Mesenchymal stem cell (in vitro differentiated cells and primary cell): Measurements from ENCODE around the gene ADCY5.

Source experiments
- DNase-seq: peaks from one replicate; pipeline ENCODE4 v3.0.0-alpha.2; 2013
- H2AFZ ChIP-seq: one replicate; pipeline ENCODE4 v1.6.1; 2013; ENCODE audit warnings: low read depth, mild to moderate bottlenecking, control low read depth, inconsistent platforms, low read length, moderate library complexity
- H2AK5ac ChIP-seq: 2 replicates; pipeline ENCODE4 v1.6.1; 2013; ENCODE audit warnings: low read length, moderate library complexity, mild to moderate bottlenecking, inconsistent platforms; ENCODE audit not compliant: severe bottlenecking
- H2BK120ac ChIP-seq: one replicate; pipeline ENCODE4 v1.6.1; 2013; ENCODE audit warnings: low read depth, mild to moderate bottlenecking, inconsistent platforms, low read length, moderate library complexity
- H2BK12ac ChIP-seq, 2 experiments: one replicate each; pipeline ENCODE4 v1.6.1; 2013; ENCODE audit warnings: inconsistent platforms in 2 of 2, low read length in 2 of 2, mild to moderate bottlenecking in 2 of 2, moderate library complexity in 2 of 2, control low read depth in 1 of 2
- H2BK15ac ChIP-seq: one replicate; pipeline ENCODE4 v1.6.1; 2013; ENCODE audit warnings: mild to moderate bottlenecking, low read depth, inconsistent platforms; ENCODE audit not compliant: poor library complexity, severe bottlenecking
- H2BK5ac ChIP-seq: 2 replicates; pipeline ENCODE4 v1.6.1; 2013; ENCODE audit warnings: low read depth, mild to moderate bottlenecking, low read length, control low read depth, inconsistent platforms; ENCODE audit not compliant: poor library complexity, severe bottlenecking
- H3K14ac ChIP-seq, 2 experiments: one replicate each; pipeline ENCODE4 v1.6.1; 2013; ENCODE audit warnings: inconsistent platforms in 2 of 2, low read length in 2 of 2, control low read depth in 1 of 2, mild to moderate bottlenecking in 1 of 2, moderate library complexity in 1 of 2
- H3K18ac ChIP-seq, 2 experiments: one replicate each; pipeline ENCODE4 v1.6.1; 2013; ENCODE audit warnings: inconsistent platforms in 2 of 2, low read length in 2 of 2, control low read depth in 1 of 2, low read depth in 1 of 2, mild to moderate bottlenecking in 1 of 2
- H3K23ac ChIP-seq, 2 experiments: one replicate each; pipeline ENCODE4 v1.6.1; 2013; ENCODE audit warnings: inconsistent platforms in 2 of 2, low read length in 2 of 2, mild to moderate bottlenecking in 2 of 2, moderate library complexity in 2 of 2, control low read depth in 1 of 2
- H3K27ac ChIP-seq: 2 replicates; pipeline ENCODE4 v1.5.1; 2013; ENCODE audit warnings: mild to moderate bottlenecking, moderate library complexity, low read length, control low read depth, inconsistent platforms; ENCODE audit not compliant: poor library complexity, severe bottlenecking
- H3K27me3 ChIP-seq, 2 experiments: 2 replicates each; pipeline versions ENCODE4 v1.6.1 to v1.7.0; 2013; ENCODE audit warnings: low read length in 2 of 2, mild to moderate bottlenecking in 2 of 2, moderate library complexity in 2 of 2, control low read depth in 1 of 2, inconsistent platforms in 1 of 2; ENCODE audit not compliant: control insufficient read depth in 1 of 2, insufficient read depth in 1 of 2
- H3K36me3 ChIP-seq, 2 experiments: 2 replicates each; pipeline versions ENCODE4 v1.6.1 to v1.7.0; 2013; ENCODE audit warnings: low read length in 2 of 2, control low read depth in 1 of 2, inconsistent platforms in 1 of 2, low read depth in 1 of 2, mild to moderate bottlenecking in 1 of 2; ENCODE audit not compliant: insufficient read depth in 2 of 2, control insufficient read depth in 1 of 2
- H3K4ac ChIP-seq, 2 experiments: one replicate each; pipeline ENCODE4 v1.6.1; 2013; ENCODE audit warnings: inconsistent platforms in 2 of 2, low read length in 2 of 2, mild to moderate bottlenecking in 2 of 2, moderate library complexity in 2 of 2, control low read depth in 1 of 2, low read depth in 1 of 2
- H3K4me1 ChIP-seq: 2 replicates; pipeline ENCODE4 v1.6.1; 2013; ENCODE audit warnings: low read depth, low read length, control low read depth; ENCODE audit not compliant: control insufficient read depth, insufficient read depth
- H3K4me2 ChIP-seq: 2 replicates; pipeline ENCODE4 v1.6.1; 2013; ENCODE audit warnings: low read length, mild to moderate bottlenecking, inconsistent platforms; ENCODE audit not compliant: poor library complexity, severe bottlenecking
- H3K4me3 ChIP-seq, 2 experiments: 2 replicates each; pipeline versions ENCODE4 v1.5.1 to v1.7.0; 2013; ENCODE audit warnings: low read length in 2 of 2, mild to moderate bottlenecking in 2 of 2, control low read depth in 1 of 2, low read depth in 1 of 2; ENCODE audit not compliant: insufficient read depth in 1 of 2
- H3K79me1 ChIP-seq: replicated peaks from 2 replicates; pipeline ENCODE4 v1.6.1; 2013; ENCODE audit warnings: mild to moderate bottlenecking, control low read depth, low read length, inconsistent platforms; ENCODE audit not compliant: poor library complexity, severe bottlenecking
- H3K9ac ChIP-seq: 2 replicates; pipeline ENCODE4 v1.7.0; 2013; ENCODE audit warnings: mild to moderate bottlenecking, low read length, moderate library complexity
- H3K9me3 ChIP-seq: 2 replicates; pipeline ENCODE4 v1.7.0; 2013; ENCODE audit warnings: mild to moderate bottlenecking, low read length; ENCODE audit not compliant: control insufficient read depth
- H4K8ac ChIP-seq: one replicate; pipeline ENCODE4 v1.6.1; 2013; ENCODE audit warnings: inconsistent platforms, mild to moderate bottlenecking, low read length, moderate library complexity
- H4K91ac ChIP-seq: one replicate; pipeline ENCODE4 v1.6.1; 2013; ENCODE audit warnings: mild to moderate bottlenecking, low read length, inconsistent platforms
- WGBS: methylation state at CpG from one replicate; pipeline ENCODE4 v1.1.7; 2013; ENCODE audit warnings: mixed read lengths; 5-methylcytosine and 5-hydroxymethylcytosine counted together

The ADCY5 gene

DNA sequence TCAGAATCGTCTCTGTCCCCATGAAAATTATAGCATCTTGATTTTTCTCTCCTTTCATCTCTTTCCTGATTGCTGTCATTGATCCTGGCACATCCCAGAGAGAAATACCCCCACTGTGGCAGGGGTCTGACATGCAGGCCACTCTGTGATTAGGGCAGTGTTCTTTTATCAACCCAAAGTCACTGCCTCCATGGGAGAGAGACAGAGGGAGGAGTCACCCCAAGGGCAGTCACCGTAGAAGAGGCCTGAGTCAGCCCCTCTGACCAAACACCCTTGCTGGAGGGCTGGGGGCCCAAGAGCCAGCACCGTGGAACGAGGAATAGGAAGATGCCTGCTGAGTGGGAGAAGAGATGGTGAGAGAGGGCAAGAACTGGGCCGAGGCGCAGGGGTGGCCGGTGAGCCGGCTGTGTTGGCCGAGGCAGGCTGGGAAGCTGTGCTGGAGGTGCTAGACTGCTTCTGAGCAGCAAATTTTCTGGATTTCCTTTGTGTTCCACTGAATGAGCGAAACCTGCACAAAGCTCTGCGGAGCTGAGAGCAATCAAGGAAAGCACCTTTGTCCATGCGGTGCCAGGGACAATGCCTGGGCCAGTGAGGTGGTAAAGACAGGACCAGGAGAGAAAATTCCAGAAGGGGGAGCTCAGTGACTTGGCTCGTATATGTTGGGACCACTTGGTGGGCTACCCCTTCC is 103.8 kb downstream of the ADCY5 start:
- Histone ChIP-seq H3K4me2 (no peak overlapping the region), H3K27me3 (peaks cover 79 to 87% of the 10 kb centered on the region in 2 experiments), H4K91ac (no peak overlapping the region), H4K8ac (no peak overlapping the region), H3K4ac (no peak overlapping the region), H2AFZ (no peak overlapping the region), H3K27ac (no peak overlapping the region), H2BK15ac (no peak overlapping the region), H2AK5ac (no peak overlapping the region), H3K4me3 (no peak overlapping the region), H3K36me3 (no peaks in the 10 kb centered on the region), H3K9ac (no peak overlapping the region), H3K4me1 (peaks cover 18% of the 10 kb centered on the region), H2BK12ac (no peak overlapping the region), H3K18ac (no peak overlapping the region), H2BK5ac (no peak overlapping the region), H3K14ac (no peak overlapping the region), H3K79me1 (no peaks in the 10 kb centered on the region), H3K9me3 (no peaks in the 10 kb centered on the region), H3K23ac (no peak overlapping the region), H2BK120ac (no peak overlapping the region)
- 67% methylated on average over 13 of the region's 13 CpGs for WGBS
- DNase-seq = peak; percentile 10

DNA sequence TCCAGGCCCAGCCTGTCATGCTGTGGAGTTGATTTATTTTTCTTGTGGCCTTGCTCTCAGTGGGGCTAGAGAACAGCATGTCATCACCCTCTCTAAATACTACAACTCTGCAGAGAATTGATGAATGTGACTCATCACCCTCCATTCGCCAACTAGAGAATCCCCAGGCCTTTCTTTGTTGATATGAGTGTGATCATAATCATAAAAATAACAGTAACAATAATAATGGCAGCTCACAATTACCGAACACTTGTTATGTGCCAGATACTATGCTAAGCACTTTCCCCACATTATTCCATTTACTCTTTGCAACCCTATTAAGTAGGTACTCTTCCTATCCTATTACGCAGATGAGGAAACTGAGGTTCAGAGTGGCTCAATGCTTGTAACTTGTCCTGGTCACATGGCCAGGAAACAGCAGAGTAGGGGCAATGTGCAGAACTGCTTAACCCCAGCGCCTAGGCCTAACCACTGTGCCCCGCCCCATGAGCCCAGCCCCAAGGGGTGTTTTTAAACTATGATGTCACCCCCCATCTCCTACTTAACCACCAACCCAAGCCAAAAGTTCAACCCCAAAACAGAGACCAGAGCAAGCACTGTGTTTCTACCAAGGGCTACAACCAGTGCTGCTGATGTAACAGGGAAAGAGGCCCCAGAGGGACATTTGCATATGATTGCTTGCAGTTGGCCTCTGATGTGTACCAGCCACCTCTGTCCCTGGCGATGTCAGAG is 104.5 kb downstream of the ADCY5 start:
- no peaks in the 10 kb centered on the region for H3K9me3 ChIP-seq
- H3K4me2 ChIP-seq = no peak overlapping the region
- H3K23ac ChIP-seq = no peak overlapping the region
- no peak overlapping the region for H3K18ac ChIP-seq
- H3K4me1 ChIP-seq = peaks cover 18% of the 10 kb centered on the region
- no peak overlapping the region for H4K8ac ChIP-seq
- WGBS = 72% methylated on average over 5 of the region's 6 CpGs
- H3K4ac ChIP-seq = no peak overlapping the region
- no peak overlapping the region for H2BK12ac ChIP-seq
- H4K91ac ChIP-seq = no peak overlapping the region
- H2BK15ac ChIP-seq = no peak overlapping the region
- H3K36me3 ChIP-seq = no peaks in the 10 kb centered on the region
- H2AK5ac ChIP-seq = no peak overlapping the region
- no peak overlapping the region for H3K4me3 ChIP-seq
- no peak overlapping the region for H2BK5ac ChIP-seq
- H3K27me3 ChIP-seq = peaks cover 76 to 84% of the 10 kb centered on the region in 2 experiments
- no peak overlapping the region for H2AFZ ChIP-seq
- H3K14ac ChIP-seq = no peak overlapping the region
- H3K9ac ChIP-seq = no peak overlapping the region
- peak; percentile 64 for DNase-seq
- H2BK120ac ChIP-seq = no peak overlapping the region
- H3K79me1 ChIP-seq = no peaks in the 10 kb centered on the region
- no peak overlapping the region for H3K27ac ChIP-seq

DNA sequence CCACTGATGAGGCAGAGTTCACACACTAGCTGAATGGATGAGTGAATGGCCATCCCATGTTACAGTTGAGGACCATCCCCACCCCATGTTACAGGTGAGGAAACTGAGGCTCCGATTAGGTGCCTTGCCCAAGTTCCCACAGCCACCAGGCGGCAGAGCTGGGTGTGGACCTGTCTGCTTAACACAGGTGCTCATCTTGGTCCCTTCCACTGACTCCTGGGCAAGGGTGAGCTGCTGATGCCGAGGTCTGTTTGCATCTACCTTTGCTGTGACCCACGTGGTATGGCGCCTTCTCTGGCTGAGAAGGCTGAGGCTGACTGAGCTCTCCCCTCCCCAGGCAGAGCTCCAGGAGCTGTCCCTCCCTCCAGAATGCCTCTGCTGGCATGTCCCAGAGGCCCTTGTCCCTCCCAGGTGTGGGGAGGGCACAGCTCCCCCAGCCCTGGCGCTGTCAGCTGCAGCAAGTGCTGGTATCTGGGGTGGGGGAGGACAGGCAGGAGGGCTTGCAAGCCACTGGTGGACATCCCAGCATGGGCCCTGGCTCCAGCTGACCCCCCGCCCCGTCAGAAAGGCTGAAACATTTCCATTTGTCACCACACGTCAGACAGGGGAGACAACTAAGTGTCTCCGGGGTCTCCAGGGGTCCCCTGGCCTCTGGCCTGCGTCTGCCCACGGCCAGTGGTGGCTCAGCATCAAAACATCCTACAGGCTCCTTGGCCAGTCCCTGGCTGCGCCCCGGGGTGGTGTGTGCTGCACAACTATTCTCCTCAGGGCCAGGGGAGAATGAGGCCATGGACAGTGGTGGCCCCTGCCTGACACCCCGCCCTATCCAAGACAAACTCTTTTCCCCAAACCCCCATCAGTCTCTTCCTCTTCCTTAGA is 105.4 kb downstream of the ADCY5 start:
- Histone ChIP-seq H3K4me3 (no peak overlapping the region), H3K9ac (no peak overlapping the region), H3K4me1 (peaks cover 18% of the 10 kb centered on the region), H3K14ac (no peak overlapping the region), H2AK5ac (no peak overlapping the region), H2BK120ac (no peak overlapping the region), H3K4me2 (no peak overlapping the region), H3K36me3 (no peaks in the 10 kb centered on the region), H3K27me3 (peaks cover 76 to 82% of the 10 kb centered on the region in 2 experiments), H3K27ac (no peak overlapping the region), H3K4ac (no peak overlapping the region), H2BK5ac (no peak overlapping the region), H2BK15ac (no peak overlapping the region), H2BK12ac (no peak overlapping the region), H2AFZ (no peak overlapping the region), H4K8ac (no peak overlapping the region), H3K9me3 (no peaks in the 10 kb centered on the region), H3K79me1 (no peaks in the 10 kb centered on the region), H3K23ac (no peak overlapping the region), H4K91ac (no peak overlapping the region), H3K18ac (no peak overlapping the region)
- 56% methylated on average over 14 of the region's 15 CpGs for WGBS
- no peak for DNase-seq

DNA sequence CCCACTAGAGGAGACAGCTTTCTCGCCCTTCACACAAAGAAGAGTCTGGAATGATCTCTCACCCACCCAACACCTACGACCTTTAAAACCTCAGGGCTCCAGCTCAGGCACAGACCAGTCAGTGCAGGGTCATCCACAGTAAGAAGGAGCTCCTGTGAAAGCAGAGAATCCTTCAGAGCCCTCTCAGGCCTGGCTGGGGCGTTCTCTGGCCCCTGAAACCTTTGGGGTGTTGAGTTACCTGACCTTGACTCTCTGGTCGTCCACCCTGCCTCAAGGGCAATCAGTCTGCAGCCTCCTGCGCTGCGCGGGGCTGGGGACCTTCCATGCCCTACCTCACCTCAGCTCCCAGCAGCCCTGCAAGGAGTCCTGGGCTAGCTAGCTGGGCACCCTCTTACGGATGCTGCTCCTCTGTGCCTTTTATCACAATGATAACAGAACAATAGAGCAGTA is 106.2 kb downstream of the ADCY5 start:
- H3K18ac ChIP-seq = no peak overlapping the region
- H3K4me2 ChIP-seq = no peak overlapping the region
- no peak for DNase-seq
- no peaks in the 10 kb centered on the region for H3K36me3 ChIP-seq
- H2AK5ac ChIP-seq = no peak overlapping the region
- no peak overlapping the region for H3K27ac ChIP-seq
- H3K4me1 ChIP-seq = peaks cover 18% of the 10 kb centered on the region
- 87% methylated on average over 8 of the region's 8 CpGs for WGBS
- H2BK15ac ChIP-seq = no peak overlapping the region
- no peak overlapping the region for H2BK5ac ChIP-seq
- no peak overlapping the region for H2AFZ ChIP-seq
- H3K14ac ChIP-seq = no peak overlapping the region
- H4K91ac ChIP-seq = no peak overlapping the region
- H3K9ac ChIP-seq = no peak overlapping the region
- no peaks in the 10 kb centered on the region for H3K9me3 ChIP-seq
- no peak overlapping the region for H4K8ac ChIP-seq
- H3K27me3 ChIP-seq = peaks cover 76 to 82% of the 10 kb centered on the region in 2 experiments
- H3K79me1 ChIP-seq = no peaks in the 10 kb centered on the region
- H2BK120ac ChIP-seq = no peak overlapping the region
- H3K23ac ChIP-seq = peak overlapping the region in 1 of 2 experiments; percentile 28
- no peak overlapping the region for H3K4me3 ChIP-seq
- H2BK12ac ChIP-seq = no peak overlapping the region
- H3K4ac ChIP-seq = no peak overlapping the region
